ENCODE results near the gene RD3L. TPM values are rescaled to one million over a fixed set of nuclear protein-coding genes. Genes with fewer than 3 reads are reported as not detected.

RD3L gene
- total and polyA plus RNA-seq, 2 experiments from 2014 or later: not detected

GRCh38 chr14:103989964-103990363 is 47.6 kb upstream of the RD3L start:
- Mint-ChIP-seq H3K27me3 (ENCODE audit: insufficient read depth, low read depth, poor library complexity) (peaks cover 3% of the 10 kb centered on the region), H3K4me1 (peaks cover under 1% of the 10 kb centered on the region; the same call in 2 of the 3 replicates), H3K36me3 (ENCODE audit: low read depth) (peaks cover 6% of the 10 kb centered on the region; the same call in 1 of the 3 replicates), H3K4me3 (no peak overlapping the region), H3K9me3 (peaks cover 35% of the 10 kb centered on the region), H3K27ac (no peak overlapping the region)
- ATAC-seq: no peak
- Histone ChIP-seq H3K79me2 (replicated peaks; ENCODE audit: insufficient read depth) (no peaks in the 10 kb centered on the region), H3K4me1 (ENCODE audit: insufficient read depth) (peaks cover 4% of the 10 kb centered on the region; the same call in 1 of the 2 replicates), H3K9me2 (ENCODE audit: insufficient read depth) (no peaks in the 10 kb centered on the region), H3F3A (replicated peaks; ENCODE audit: low read depth) (no peaks in the 10 kb centered on the region), H3K27ac (ENCODE audit: low read depth) (no peak overlapping the region), H4K20me1 (replicated peaks; ENCODE audit: insufficient read depth) (no peaks in the 10 kb centered on the region), H2AFZ (no peak overlapping the region), H3K4me2 (no peak overlapping the region), H3K27me3 (ENCODE audit: insufficient read depth) (no peaks in the 10 kb centered on the region), H3K4me3 (no peak overlapping the region), H3K36me3 (ENCODE audit: insufficient read depth) (no peaks in the 10 kb centered on the region)
- no peak for DNase-seq (ENCODE audit: low spot score)
- TF ChIP-seq REST (IDR thresholded peaks at IDR 0.05; ENCODE audit: unreplicated experiment) (no peak), CREB1 (CRISPR knock-in tag; IDR thresholded peaks at IDR 0.05; ENCODE audit: low read depth) (no peak), ZNF114 (CRISPR knock-in tag; IDR thresholded peaks at IDR 0.05) (no peak), NANOG (IDR thresholded peaks at IDR 0.05; ENCODE audit: borderline replicate concordance) (no peak), ZNF462 (CRISPR knock-in tag; IDR thresholded peaks at IDR 0.05) (no peak), ZNF331 (CRISPR knock-in tag; IDR thresholded peaks at IDR 0.05; ENCODE audit: low read depth) (no peak), STAT1 (IDR thresholded peaks at IDR 0.05; ENCODE audit: unreplicated experiment) (no peak), POLR2AphosphoS5 (IDR thresholded peaks at IDR 0.05; ENCODE audit: low read depth) (no peak), EZH2phosphoT487 (IDR thresholded peaks at IDR 0.05; ENCODE audit: unreplicated experiment) (no peak)
- TF ChIP-seq, protein P1, sequence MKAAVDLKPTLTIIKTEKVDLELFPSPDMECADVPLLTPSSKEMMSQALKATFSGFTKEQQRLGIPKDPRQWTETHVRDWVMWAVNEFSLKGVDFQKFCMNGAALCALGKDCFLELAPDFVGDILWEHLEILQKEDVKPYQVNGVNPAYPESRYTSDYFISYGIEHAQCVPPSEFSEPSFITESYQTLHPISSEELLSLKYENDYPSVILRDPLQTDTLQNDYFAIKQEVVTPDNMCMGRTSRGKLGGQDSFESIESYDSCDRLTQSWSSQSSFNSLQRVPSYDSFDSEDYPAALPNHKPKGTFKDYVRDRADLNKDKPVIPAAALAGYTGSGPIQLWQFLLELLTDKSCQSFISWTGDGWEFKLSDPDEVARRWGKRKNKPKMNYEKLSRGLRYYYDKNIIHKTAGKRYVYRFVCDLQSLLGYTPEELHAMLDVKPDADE (IDR thresholded peaks at IDR 0.05): no peak

All from GM23338 (cell line).